HepG2 (cell line): ENCODE results near the gene AUNIP. TPM values are rescaled to one million over a fixed set of nuclear protein-coding genes. Genes with fewer than 3 reads are reported as not detected.

Experiments used
- CBX2 ChIP-seq, 2 experiments: fragments of 200-600 bp in 1 of 2; sonication (generic); formaldehyde crosslinking in 1 of 2; IDR thresholded peaks; 2 replicates each; pipeline versions ENCODE4 v1.7.0 to v1.8.1; 2018 to 2022; ENCODE audit warnings: low read depth in 2 of 2, low read length in 1 of 2, mild to moderate bottlenecking in 1 of 2, missing genetic modification reagents in 1 of 2
- FOXA1 ChIP-seq, 2 experiments: fragments of 450-650 bp in 1 of 2; sonication (generic) in 1 of 2; formaldehyde crosslinking in 1 of 2; IDR thresholded peaks; 2 replicates each; pipeline versions ENCODE4 v1.4.0 to v1.6.1; 2016 to 2020; ENCODE audit warnings: missing genetic modification reagents in 1 of 2
- GTF3A ChIP-seq: sonication (generic); formaldehyde crosslinking; conservative IDR thresholded peaks from 2 replicates; pipeline ENCODE4 v1.4.0; 2020; ENCODE audit warnings: mild to moderate bottlenecking, missing genetic modification reagents
- KDM5A ChIP-seq: fragments of 200-600 bp; sonication (generic); IDR thresholded peaks from 2 replicates; pipeline ENCODE4 v1.7.0; 2018; ENCODE audit warnings: antibody characterized with exemption, mild to moderate bottlenecking, low read length, borderline replicate concordance
- NFE2L1 ChIP-seq: sonication (generic); formaldehyde crosslinking; IDR thresholded peaks from 2 replicates; pipeline ENCODE4 v1.4.0; 2020; ENCODE audit warnings: missing genetic modification reagents, mild to moderate bottlenecking, borderline replicate concordance
- SIX4 ChIP-seq: sonication (generic); formaldehyde crosslinking; IDR thresholded peaks from 2 replicates; pipeline ENCODE4 v1.4.0; 2020; ENCODE audit warnings: missing genetic modification reagents
- ZBTB42 ChIP-seq: sonication (generic); formaldehyde crosslinking; IDR thresholded peaks from 2 replicates; pipeline ENCODE4 v1.5.0; 2020; ENCODE audit warnings: mild to moderate bottlenecking, missing genetic modification reagents
- ZFP36L1 ChIP-seq: sonication (generic); formaldehyde crosslinking; IDR thresholded peaks from 2 replicates; pipeline ENCODE4 v1.8.0; 2022; ENCODE audit warnings: mild to moderate bottlenecking, missing genetic modification reagents, moderate library complexity
- ZHX2 ChIP-seq, 2 experiments: sonication (generic) in 1 of 2; formaldehyde crosslinking in 1 of 2; IDR thresholded peaks; 2 replicates each; pipeline versions ENCODE4 v1.6.1 to v1.9.0; 2014 to 2022; ENCODE audit warnings: antibody characterized with exemption in 1 of 2, borderline replicate concordance in 1 of 2, inconsistent platforms in 1 of 2, low read depth in 1 of 2, missing genetic modification reagents in 1 of 2
- ZNF354B ChIP-seq: sonication (generic); formaldehyde crosslinking; IDR thresholded peaks from 2 replicates; pipeline ENCODE4 v1.8.0; 2022; ENCODE audit warnings: mild to moderate bottlenecking, missing genetic modification reagents
- ZNF460 ChIP-seq: sonication (generic); formaldehyde crosslinking; IDR thresholded peaks from 2 replicates; pipeline ENCODE4 v1.5.1; 2020; ENCODE audit warnings: missing genetic modification reagents, mild to moderate bottlenecking, borderline replicate concordance
- ZNF704 ChIP-seq: sonication (generic); formaldehyde crosslinking; IDR thresholded peaks from 2 replicates; pipeline ENCODE4 v1.8.1; 2023; ENCODE audit warnings: mild to moderate bottlenecking, inconsistent platforms, moderate library complexity, missing genetic modification reagents, borderline replicate concordance
- ZNF816 ChIP-seq: sonication (generic); formaldehyde crosslinking; IDR thresholded peaks from 2 replicates; pipeline ENCODE4 v1.8.0; 2022; ENCODE audit warnings: missing genetic modification reagents, mild to moderate bottlenecking, borderline replicate concordance
- polyA plus RNA-seq, 8 experiments: library from polyadenylated mRNA; depleted of rRNA in 3 of 8; stranded (reverse) in 7 of 8; unstranded in 1 of 8; fragments of >200 nt; fragmentation: Illumina TruSeq in 4 of 8; extraction: Trizol in 4 of 8; gene quantifications; 2 replicates each; pipeline versions ENCODE4 v1.2.1 to v1.2.3, GENCODE V29; 2011 to 2016; ENCODE audit warnings: low read depth in 4 of 8, missing spikeins in 1 of 8, mixed read lengths in 1 of 8; ENCODE audit not compliant: insufficient read depth in 1 of 8
- total RNA-seq, 5 experiments: library from RNA; depleted of rRNA; stranded (reverse); fragments of >200 nt; fragmentation: Illumina TruSeq; extraction: Trizol; gene quantifications; 2 replicates each; pipeline ENCODE4 v1.2.3, GENCODE V29; 2016; ENCODE audit warnings: low read depth in 1 of 5
- TF ChIP-seq, protein P1 (sequence below): sonication (generic); formaldehyde crosslinking; IDR thresholded peaks from 2 replicates; pipeline ENCODE4 v1.5.1; 2020; ENCODE audit warnings: mild to moderate bottlenecking, missing genetic modification reagents

The AUNIP gene
- total and polyA plus RNA-seq, 2 of the 13 experiments (the other 11 are each of a cell fraction or from before 2014, with no cell fraction given) = 3.8 to 12.3 TPM

GRCh38 chr1:25861316-25862286 lies 2.3 kb upstream of the AUNIP start (continued):
- TF ChIP-seq ZNF816 (CRISPR knock-in tag) (no peak), ZBTB42 (CRISPR knock-in tag) (no peak), FOXA1 (IDR thresholded peaks at IDR 0.05) (no peak), FOXA1 (CRISPR knock-in tag; IDR thresholded peaks at IDR 0.05) (peak; percentile 24), ZNF460 (CRISPR knock-in tag) (no peak), KDM5A (no peak), CBX2 (IDR thresholded peaks at IDR 0.05; ENCODE audit: low read depth, low read length) (no peak), CBX2 (CRISPR knock-in tag; IDR thresholded peaks at IDR 0.05; ENCODE audit: low read depth) (no peak), NFE2L1 (CRISPR knock-in tag) (no peak), ZFP36L1 (no peak), SIX4 (CRISPR knock-in tag) (peak; percentile 85), GTF3A (CRISPR knock-in tag) (0 out of 2 replicates have a peak, but pooled peaks have one; percentile 38), ZNF354B (CRISPR knock-in tag) (no peak), ZHX2 (IDR thresholded peaks at IDR 0.05; ENCODE audit: low read depth) (no peak), ZHX2 (CRISPR knock-in tag; IDR thresholded peaks at IDR 0.05; ENCODE audit: borderline replicate concordance) (no peak), ZNF704 (no peak)
- TF ChIP-seq, protein P1, sequence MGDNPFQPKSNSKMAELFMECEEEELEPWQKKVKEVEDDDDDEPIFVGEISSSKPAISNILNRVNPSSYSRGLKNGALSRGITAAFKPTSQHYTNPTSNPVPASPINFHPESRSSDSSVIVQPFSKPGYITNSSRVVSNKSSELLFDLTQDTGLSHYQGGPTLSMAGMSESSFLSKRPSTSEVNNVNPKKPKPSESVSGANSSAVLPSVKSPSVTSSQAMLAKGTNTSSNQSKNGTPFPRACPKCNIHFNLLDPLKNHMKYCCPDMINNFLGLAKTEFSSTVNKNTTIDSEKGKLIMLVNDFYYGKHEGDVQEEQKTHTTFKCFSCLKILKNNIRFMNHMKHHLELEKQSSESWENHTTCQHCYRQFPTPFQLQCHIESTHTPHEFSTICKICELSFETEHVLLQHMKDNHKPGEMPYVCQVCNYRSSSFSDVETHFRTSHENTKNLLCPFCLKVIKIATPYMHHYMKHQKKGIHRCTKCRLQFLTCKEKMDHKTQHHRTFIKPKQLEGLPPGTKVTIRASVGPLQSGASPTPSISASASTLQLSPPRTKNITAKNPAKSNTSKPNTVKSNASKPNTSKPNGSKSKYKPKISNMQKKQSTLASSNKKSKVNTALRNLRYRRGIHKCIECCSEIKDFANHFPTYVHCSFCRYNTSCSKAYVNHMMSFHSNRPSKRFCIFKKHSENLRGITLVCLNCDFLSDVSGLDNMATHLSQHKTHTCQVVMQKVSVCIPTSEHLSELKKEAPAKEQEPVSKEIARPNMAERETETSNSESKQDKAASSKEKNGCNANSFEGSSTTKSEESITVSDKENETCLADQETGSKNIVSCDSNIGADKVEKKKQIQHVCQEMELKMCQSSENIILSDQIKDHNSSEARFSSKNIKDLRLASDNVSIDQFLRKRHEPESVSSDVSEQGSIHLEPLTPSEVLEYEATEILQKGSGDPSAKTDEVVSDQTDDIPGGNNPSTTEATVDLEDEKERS (CRISPR knock-in tag) = no peak
